Muscle layer of duodenum (tissue), 2 donors: ENCODE measurements around the gene SDC1.

Experiments
- H3K27ac ChIP-seq: one replicate; pipeline ENCODE4 v1.7.0; 2013; ENCODE audit warnings: mild to moderate bottlenecking, low read length
- H3K27me3 ChIP-seq: one replicate; pipeline ENCODE4 v1.7.0; 2013; ENCODE audit warnings: low read depth, mild to moderate bottlenecking, control low read depth, low read length
- H3K36me3 ChIP-seq, 2 donors: one replicate each; pipeline ENCODE4 v1.7.0; 2013; ENCODE audit warnings: low read length in 2 of 2, control low read depth in 1 of 2, mild to moderate bottlenecking in 1 of 2; ENCODE audit not compliant: insufficient read depth in 2 of 2, control insufficient read depth in 1 of 2
- H3K4me1 ChIP-seq, 2 donors: one replicate each; pipeline ENCODE4 v1.7.0; 2013; ENCODE audit warnings: low read length in 2 of 2, mild to moderate bottlenecking in 2 of 2, control low read depth in 1 of 2, moderate library complexity in 1 of 2; ENCODE audit not compliant: insufficient read depth in 2 of 2, control insufficient read depth in 1 of 2
- H3K4me3 ChIP-seq, 2 donors: one replicate each; pipeline ENCODE4 v1.7.0; 2013; ENCODE audit warnings: low read length in 2 of 2, low read depth in 1 of 2, mild to moderate bottlenecking in 1 of 2
- H3K9me3 ChIP-seq, 2 donors: one replicate each; pipeline ENCODE4 v1.7.0; 2013; ENCODE audit warnings: low read length in 2 of 2, control low read depth in 1 of 2, mild to moderate bottlenecking in 1 of 2; ENCODE audit not compliant: control insufficient read depth in 1 of 2
- donor health status: healthy.

SDC1 gene

DNA sequence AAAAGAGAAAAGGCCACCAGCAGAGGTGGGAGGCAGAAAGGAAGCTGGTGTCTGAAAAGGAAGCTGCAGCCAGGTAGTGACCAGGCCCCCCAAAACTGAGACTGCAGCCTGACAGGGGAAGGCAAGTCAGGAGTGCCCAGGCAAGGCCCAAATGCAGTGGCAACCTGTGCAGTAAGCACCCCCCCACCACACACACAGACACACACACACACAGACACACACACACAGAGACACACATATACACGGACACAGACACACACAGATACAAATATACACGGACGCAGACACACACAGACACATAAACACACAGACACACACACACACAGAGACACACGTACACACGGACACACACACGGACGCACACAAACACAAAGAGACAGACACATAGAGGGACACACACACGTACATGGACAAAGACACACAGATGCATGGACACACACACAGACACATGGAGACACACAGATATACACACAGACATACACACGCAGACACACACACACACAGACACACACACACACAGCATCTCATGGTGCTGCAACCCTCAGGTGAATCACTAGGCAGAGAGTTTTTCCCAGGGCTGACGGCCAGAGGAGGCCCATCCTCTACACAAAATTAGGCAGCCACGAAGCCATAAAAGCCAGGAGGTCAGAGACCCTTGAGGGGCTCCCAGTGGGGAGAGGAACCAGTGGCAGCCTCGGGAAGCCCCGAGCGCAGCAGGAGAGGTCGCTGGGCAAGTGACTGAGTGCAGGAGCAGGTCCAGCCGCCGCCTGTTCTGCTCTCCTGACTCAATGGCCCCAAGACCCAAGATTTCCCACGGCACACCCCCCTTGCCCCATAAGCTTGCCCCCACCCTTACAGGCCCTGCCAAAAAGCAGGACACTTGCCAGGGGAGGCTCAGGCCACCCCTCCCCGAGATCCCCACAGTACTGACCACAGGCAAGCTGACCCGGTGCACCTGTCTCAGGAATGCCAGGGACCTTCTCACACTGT is 6.3 kb downstream of the SDC1 start:
- no peaks in the 10 kb centered on the region for H3K36me3 ChIP-seq
- no peaks in the 10 kb centered on the region for H3K9me3 ChIP-seq
- H3K4me1 ChIP-seq, result peaks cover 6 to 7% of the 10 kb centered on the region in 2 donors
- no peak overlapping the region for H3K4me3 ChIP-seq
- no peak overlapping the region for H3K27ac ChIP-seq
- peaks cover 4% of the 10 kb centered on the region for H3K27me3 ChIP-seq

DNA sequence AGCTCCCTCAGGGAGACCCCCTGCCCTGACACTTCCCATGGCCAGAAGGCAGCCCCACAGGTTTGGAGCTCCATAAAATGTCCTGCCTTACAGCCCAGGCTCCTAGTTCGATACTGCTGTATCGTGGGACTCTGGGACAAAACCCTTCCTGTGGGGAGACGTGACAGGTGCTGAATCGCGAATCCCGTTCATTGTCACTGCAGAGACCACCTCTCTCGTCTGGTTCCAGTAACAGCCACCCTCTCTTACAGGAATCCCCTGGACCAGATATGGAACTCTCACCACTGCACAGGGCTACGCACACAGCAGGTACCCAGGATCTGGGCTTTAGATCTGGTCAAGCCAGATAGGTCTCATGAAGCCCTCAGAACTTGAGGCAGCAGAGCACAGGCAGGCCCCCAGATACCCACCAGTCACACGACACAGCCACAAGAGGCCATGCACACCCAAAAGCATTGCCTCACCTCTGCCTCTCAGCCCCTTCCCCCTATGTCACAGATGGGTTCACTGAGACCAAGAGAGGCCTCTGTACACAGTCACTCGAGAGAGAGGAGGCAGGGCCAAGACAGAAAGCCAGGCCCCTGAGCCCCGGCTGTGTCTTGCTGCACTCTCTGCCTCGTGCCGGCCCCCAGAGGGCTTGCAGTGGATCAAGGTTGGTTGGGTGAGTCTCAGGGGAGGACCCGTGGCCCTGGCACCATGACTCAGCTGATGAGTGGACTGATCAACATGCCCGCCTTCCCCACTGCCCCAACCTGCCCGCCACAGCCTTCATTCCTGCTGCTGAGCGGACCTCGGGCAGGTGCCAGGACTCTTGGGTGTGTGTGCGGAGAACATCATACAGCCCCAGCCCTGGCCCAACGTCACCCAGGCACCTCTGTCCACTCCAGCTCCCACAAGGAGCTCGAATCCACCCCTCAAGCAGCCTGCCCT is 7.6 kb downstream of the SDC1 start:
- Histone ChIP-seq H3K36me3 (no peaks in the 10 kb centered on the region), H3K9me3 (no peaks in the 10 kb centered on the region), H3K27ac (no peak overlapping the region), H3K4me3 (no peak overlapping the region), H3K4me1 (peaks cover 0 to 6% of the 10 kb centered on the region in 2 donors), H3K27me3 (no peaks in the 10 kb centered on the region)

DNA sequence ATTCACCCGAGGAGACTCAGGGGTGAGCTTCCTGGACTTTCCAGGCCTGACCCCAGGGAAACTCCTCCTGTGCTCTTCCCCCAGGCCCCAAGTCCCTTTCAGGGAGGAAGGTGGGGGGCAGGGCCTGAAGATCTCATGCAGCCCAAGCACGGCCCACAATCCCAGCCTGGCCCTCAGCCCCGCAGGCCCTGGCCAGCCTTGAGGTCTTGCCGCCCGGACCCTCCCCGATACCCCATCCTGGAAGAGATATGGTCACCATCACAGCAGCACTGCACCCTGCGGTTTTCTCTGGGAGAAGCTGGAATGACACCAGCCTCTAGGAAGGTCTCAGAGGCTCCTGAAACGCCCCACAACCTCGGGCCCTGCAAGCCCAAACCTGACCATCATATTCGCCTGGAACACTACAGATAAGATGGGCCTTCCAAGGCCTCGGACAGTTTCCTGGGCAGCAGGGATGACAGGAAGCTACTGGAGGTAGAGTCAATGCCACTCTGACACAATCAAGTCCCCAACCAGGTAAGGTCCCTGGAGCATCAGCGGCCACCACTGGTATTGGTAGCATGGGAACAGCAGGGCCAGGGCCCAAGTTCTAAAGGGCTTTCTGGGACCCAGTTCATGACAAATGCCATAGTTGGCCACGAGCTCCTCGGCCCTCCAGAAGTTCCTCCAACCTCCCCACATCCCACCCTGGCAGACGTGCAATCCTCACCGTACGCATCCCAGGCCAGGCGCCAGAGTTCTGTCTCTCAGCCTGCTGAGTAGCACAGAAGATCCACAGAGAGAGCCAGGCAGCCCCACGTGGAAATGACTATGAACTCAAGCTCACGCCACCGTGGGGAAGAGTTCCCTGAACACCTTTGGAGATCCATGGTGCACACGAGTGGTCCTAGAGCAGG is 8.6 kb downstream of the SDC1 start:
- H3K27me3 ChIP-seq, result no peaks in the 10 kb centered on the region
- H3K4me1 ChIP-seq, result no peaks in the 10 kb centered on the region
- no peaks in the 10 kb centered on the region for H3K36me3 ChIP-seq
- no peak overlapping the region for H3K4me3 ChIP-seq
- H3K9me3 ChIP-seq, result no peaks in the 10 kb centered on the region
- H3K27ac ChIP-seq, result peak overlapping the region; percentile 43

DNA sequence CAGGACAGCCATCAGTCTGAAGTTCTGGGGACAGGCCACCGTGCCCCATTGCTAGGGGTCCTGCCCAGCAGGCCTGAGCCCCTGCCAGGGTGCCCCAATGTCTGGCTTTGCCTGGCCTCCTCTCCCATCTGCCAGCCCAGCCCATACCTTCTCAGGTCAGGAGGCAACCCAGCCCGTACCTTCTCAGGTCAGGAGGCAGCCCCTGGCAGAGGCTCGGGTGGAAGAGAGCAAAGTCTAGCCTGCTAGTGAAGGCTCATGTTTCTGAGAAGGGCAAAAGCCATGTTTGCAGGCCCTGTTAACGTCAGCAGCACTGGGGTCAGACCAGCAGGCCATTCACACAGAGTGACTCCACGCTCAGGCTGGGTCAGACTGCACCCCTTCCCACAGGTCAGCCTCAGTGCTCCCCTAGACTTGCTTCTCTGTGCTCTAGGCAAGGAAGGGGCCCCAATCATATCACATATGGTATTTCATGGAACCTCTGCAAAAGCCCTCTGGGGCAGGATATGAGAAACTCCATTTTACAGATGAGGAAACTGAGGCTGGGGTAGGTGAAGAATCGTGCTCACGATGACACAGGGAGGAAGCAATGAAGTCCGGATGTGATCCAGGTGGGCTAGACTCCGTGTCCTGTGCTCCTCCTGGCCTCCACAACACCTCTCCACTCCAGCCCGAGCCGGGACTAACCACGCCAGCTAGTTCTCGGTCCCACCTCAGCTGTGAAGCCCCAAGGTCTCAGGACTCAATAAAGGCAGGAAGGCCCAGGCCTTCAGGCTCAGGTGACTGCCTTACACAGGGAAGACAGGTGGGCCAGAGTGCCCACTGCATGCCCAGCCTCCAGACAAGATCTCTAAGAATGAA is 9.5 kb downstream of the SDC1 start:
- Histone ChIP-seq H3K4me1 (no peaks in the 10 kb centered on the region), H3K36me3 (no peaks in the 10 kb centered on the region), H3K4me3 (no peak overlapping the region), H3K27me3 (no peaks in the 10 kb centered on the region), H3K27ac (peak overlapping the region; percentile 43), H3K9me3 (no peaks in the 10 kb centered on the region)

DNA sequence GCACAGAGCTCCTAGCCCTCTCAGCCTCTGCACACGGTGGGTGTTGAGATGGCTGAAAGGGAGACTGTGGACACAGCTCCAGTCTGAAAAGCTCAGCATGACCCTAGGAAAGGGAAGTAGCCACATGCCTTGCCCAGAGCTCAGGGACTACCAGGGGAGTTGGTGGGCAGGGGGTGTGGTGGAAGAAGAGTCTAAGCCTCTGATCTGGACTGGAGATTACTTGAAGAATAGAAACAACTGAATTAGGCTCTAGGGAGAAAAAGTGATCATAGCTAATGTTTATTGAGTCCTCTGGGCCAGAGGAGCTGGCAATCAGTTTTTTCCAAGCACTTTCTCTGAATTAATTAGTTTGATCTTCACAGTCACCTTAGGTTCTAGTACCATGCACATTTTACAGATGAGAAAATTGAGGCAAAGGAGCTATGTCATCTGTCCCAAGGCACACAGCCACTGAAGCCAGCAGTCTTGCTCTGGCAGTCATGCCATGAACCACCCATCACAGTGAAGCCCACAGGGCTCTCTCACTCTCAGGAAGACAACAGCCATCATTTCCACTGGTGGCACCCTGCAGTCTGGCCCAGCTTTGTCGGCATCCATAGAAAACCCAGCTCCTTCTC is 10.3 kb downstream of the SDC1 start:
- Histone ChIP-seq H3K36me3 (no peaks in the 10 kb centered on the region), H3K4me3 (no peak overlapping the region), H3K27ac (peak overlapping the region; percentile 11), H3K4me1 (no peaks in the 10 kb centered on the region), H3K27me3 (no peaks in the 10 kb centered on the region), H3K9me3 (no peaks in the 10 kb centered on the region)

DNA sequence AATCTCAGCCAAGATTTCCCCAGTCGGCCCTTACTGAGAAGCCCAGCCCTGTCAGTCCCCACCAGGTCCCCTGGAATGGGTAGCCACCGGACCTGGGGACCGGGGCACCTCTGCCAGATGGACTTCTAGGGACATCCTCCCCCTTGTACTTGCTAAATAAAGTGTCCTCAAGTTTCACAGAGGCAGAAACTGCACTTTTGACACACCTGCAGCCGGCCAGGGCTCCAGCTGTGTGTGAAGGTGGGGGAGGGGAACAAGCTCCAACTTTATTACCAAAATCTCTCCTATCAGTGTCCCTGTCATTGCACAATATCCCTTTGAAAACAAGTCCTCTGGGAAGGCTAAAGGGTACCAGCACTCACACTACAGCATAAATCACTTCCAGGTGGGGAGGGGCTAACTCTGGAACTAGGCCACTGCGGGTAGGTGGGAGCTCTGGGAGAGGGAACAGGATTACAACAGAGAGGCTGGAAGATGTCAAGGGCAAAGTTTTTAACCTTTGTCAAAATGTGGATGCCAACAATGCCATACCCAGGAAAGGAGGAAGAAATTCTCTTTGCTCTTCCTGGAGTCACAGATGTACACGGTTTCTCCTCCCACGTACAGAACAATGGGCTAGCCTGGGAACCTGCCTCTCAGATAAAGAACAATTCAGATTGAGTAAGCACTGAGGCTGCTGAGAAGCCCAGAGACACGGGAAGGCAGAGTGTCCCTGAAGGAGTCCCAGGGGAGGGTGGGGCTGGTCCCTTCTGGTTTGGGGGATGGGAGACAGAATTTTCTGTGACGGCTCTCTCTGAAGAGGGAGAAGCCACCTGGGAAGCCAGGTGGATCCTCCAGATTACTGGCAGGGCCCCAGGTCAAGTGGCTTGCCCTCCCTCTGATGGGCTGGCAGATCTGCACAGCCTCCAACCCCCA is 11.0 kb downstream of the SDC1 start:
- no peak overlapping the region for H3K27ac ChIP-seq
- H3K9me3 ChIP-seq, result no peaks in the 10 kb centered on the region
- no peak overlapping the region for H3K4me3 ChIP-seq
- no peaks in the 10 kb centered on the region for H3K27me3 ChIP-seq
- H3K4me1 ChIP-seq, result no peaks in the 10 kb centered on the region
- no peaks in the 10 kb centered on the region for H3K36me3 ChIP-seq

DNA sequence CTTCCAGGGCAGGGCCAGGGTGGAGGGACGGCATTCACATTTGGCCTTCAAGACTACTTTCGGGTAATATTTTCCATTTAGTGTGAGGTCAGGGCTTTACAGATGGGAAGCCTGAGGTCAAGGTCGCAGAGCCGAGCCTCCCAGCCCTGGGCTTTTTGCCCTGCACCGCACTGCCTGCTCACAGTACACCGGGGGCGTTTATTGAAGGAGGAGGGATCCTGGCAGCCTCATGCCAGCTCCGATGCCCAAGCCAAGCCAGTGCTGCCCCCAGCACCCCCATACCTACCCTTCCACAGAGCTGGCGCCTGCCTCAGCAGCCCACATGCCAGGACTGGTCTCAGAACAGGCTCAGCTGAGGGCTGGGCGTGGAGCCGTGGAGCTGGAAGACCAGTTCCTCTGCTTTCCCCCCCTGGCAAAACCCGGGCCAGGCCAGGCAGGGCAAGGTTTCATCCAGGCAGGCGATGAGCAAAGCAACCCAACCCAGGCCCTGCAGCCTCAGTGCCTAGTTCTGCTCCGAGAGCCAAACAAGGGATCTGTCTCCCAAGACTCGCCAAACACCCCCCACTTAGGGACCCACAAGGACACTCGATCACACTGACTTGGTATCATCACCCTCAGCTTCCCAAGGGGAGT is 11.9 kb downstream of the SDC1 start:
- Histone ChIP-seq H3K9me3 (no peaks in the 10 kb centered on the region), H3K4me1 (peaks cover 0 to 3% of the 10 kb centered on the region in 2 donors), H3K27me3 (no peaks in the 10 kb centered on the region), H3K4me3 (no peak overlapping the region), H3K36me3 (no peaks in the 10 kb centered on the region), H3K27ac (no peak overlapping the region)

DNA sequence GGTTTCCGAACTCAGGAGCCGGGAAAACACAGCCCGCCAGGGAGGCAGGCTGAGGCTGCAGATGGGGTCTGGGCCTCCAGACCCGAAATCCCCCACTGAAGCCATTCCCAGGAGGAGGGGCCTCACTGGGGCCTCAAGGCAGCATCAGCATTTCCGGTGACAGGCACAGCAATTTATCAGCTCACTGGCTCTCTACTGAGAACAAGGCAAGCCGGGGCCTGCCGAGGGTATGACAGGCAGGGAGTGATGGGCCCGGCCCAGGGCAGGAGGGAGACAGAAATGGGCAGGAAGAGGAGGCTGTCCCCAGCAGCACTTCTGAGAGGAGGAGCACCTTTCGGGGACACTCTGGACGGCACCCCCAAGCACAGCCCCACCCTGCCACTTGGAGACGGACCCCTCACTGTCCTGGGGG is 12.5 kb downstream of the SDC1 start:
- peaks cover 0 to 5% of the 10 kb centered on the region in 2 donors for H3K4me1 ChIP-seq
- H3K36me3 ChIP-seq, result no peaks in the 10 kb centered on the region
- no peaks in the 10 kb centered on the region for H3K27me3 ChIP-seq
- H3K27ac ChIP-seq, result no peak overlapping the region
- H3K4me3 ChIP-seq, result no peak overlapping the region
- H3K9me3 ChIP-seq, result no peaks in the 10 kb centered on the region

DNA sequence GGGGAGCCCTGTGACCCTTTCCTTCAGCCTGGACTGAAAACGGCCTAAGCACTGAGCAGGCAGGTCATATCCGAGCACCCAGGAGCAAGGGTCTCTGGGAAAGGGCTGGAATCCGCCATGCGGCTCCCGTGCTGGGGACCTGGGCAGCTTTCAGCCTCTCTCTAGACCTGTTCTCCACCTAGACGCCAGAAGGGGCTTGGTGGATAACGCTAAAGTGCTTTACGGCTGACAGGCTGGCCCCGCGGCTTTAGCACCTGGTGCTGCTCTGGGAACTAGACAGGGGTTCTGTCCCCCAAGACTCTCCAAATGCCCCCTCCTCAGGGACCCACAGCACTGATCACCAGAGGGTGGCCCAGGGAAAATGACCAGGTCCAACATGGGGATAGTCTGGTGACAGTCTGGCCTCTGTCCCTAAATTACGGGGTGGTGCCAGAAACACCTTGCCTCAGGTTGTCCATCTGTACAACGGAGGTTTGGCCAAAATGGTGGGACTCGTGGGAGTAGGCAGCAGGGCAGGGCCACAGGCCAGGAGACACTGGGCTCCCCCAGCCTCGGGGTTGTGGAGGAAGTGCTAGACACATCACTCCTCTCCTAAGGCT is 13.0 kb downstream of the SDC1 start:
- Histone ChIP-seq H3K4me1 (peaks cover 0 to 5% of the 10 kb centered on the region in 2 donors), H3K4me3 (no peak overlapping the region), H3K27ac (no peak overlapping the region), H3K9me3 (no peaks in the 10 kb centered on the region), H3K27me3 (no peaks in the 10 kb centered on the region), H3K36me3 (no peaks in the 10 kb centered on the region)
